TTC549 (cell line): ENCODE results near the gene SUSD4.

Experiments used
- FAIRE-seq: peaks from 2 replicates; lab custom pipeline; 2012; peaks lifted over from hg19 to GRCh38; lab: Jason Lieb, UNC

Gene SUSD4

GRCh38 chr1:223228201-223228600 lies 135.8 kb downstream of the SUSD4 start:
- FAIRE-seq = no peak

DNA sequence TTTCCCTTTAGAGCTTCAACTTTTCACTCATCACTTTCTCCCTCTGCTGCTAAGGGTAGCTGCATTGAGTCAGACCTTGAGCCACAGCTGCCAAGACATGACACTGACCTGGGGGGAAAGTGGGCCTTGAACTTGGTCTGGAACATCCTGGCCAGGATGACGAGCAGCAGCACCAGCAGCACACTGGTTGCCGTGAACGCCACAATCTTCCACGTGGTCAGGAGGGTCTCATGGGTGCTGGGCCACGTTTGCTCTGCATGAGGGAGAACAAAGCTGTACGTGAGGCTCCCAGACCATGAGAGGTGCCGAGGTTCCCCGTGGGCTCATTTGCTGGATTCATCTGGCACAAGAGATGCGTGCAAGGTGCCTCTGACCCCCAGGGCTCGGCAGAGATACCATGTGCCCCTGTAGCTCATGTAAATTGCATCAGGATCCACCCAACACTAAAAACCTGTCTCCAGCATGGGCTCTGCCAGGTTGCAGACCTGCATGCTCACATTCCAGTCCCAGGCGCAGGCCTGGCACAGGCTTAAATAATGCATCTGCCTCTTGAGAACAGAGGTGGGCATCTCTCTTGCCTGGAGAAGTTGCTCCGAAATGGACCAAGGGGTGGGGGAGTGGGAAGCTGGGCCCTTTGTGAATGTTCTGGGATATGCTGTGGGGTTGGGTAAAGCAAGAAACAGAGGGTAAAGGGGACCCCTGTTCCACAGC lies 136.3 kb downstream of the SUSD4 start:
- no peak for FAIRE-seq

GRCh38 chr1:223227031-223227430 lies 136.9 kb downstream of the SUSD4 start:
- no peak for FAIRE-seq

DNA sequence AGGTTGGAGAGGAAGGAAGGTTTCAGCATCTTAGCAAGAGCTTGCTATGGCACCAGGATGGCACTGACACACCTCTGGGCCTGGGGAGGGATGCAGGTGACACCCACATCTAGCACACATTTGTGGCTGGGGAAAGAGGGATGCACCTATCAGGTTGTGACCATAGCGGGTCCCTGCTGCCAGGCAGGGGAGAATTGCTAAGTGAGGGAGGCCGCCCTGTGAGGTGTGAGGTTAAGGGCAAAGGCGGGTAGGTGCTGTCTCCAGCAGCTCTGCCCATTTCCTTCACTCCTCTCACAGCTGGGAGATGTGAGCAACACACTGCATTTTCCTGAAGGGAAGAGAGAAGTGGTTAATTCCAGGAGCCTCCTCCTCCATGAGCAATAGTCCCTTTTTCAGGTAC lies 137.7 kb downstream of the SUSD4 start:
- no peak for FAIRE-seq

DNA sequence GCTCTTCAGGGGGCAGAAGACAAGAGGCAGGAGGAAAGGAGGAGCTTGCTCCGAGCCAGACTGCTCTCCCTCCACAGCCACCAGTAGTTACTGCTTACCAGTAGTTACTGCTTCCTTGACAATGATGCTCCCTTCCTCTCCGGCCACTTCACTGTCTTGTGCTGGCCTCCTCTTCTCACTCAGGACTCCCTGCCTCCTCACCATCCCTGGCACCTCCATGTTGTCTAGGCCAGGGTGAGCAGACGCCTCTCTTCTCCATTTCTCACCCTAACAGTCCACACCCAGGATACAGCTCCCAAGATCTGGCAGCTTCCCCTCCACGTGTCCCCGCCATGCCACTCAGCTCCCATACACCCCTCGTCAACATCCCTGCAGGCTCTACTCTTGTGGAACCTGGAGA lies 138.5 kb downstream of the SUSD4 start:
- no peak for FAIRE-seq

GRCh38 chr1:223225061-223225460 lies 138.9 kb downstream of the SUSD4 start:
- FAIRE-seq = no peak

DNA sequence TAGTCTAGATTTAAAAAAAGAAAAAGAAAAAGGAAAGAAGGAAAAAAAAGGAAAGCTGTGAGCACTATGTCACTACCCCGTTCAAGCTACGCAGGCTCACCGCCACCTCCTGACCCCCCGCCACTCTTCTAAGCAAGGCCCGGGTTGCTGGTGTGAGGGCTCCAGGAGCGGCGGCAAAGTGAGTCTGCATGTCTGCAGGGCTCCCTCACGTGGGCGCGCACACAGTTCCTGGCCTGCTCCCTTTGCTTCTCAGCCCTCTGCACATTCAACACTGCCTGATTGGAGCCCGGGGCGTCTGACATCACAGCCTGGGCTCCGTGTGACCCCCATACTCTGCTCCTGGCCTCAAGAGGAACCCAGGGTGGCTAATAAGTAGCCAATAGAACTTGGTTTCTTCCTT lies 139.5 kb downstream of the SUSD4 start:
- no peak for FAIRE-seq

DNA sequence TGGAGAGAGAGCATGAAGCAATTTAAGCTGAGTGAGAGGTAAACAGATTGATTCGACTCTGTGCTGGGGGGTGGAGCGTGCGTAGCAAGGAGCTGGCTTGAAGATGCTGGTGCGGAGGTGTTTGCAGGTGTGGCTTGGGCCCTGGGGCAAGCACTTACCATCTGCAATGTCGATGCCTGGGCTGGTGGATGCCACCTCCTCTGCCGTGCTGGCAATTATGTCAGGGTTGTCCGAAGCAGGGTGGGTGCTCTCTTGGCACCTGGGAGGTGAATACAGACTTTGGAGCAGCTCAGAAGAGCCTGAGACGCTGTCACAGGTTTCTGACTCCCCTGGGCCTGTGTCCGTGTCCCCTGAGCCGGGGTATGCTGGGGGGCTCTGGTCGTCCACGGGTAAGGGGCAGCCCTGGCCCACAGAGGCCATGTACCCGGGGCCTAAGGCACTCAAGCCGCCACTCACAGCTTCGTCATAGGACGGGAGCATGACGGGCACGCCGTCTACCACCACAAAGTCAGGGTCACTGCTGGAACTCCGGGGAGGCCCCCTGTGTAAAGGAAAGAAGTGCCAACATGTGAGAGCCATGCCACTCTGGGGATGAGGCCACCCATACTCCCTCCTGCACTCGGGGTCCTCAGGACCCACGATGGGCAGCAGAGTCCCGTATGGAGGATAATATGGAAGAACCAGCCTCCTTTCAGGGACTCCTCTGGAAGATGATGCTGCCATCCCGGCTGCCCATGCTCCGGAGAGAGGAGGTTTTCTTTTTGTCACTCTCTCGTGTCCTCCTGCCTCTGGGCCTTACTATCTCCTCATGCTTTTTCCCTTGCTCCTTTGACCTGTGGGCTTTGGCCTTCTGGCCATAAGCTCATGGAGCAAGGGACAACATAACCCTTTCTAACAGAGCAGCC lies 140.6 kb downstream of the SUSD4 start:
- no peak for FAIRE-seq

- FAIRE-seq = no peak
These were observed 141.6 kb downstream of the SUSD4 start for GRCh38 chr1:223222377-223222776.

GRCh38 chr1:223221686-223222085 lies 142.3 kb downstream of the SUSD4 start:
- no peak for FAIRE-seq

GRCh38 chr1:223219846-223220610 lies 143.9 kb downstream of the SUSD4 start:
- no peak for FAIRE-seq

GRCh38 chr1:223219318-223219635 lies 144.7 kb downstream of the SUSD4 start:
- no peak for FAIRE-seq

DNA sequence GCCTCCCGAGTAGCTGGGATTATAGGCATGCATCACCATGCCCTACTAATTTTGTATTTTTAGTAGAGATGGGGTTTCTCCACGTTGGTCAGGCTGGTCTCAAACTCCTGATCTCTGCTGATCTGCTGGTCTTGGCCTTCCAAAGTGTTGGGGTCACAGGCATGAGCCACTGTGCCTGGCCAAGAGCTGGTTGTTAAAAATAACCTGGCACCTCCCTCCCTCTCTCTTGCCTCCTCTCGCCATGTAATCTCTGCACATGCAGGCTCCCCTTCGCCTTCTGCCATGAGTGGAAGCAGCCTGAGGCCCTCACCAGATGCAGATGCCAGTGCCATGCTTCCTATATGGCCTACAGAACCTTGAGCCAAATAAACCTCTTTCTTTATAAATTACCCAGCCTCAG lies 146.2 kb downstream of the SUSD4 start:
- no peak for FAIRE-seq

- FAIRE-seq = no peak
These were observed 147.3 kb downstream of the SUSD4 start for GRCh38 chr1:223216531-223217205.

GRCh38 chr1:223216074-223216473 lies 147.9 kb downstream of the SUSD4 start:
- no peak for FAIRE-seq

DNA sequence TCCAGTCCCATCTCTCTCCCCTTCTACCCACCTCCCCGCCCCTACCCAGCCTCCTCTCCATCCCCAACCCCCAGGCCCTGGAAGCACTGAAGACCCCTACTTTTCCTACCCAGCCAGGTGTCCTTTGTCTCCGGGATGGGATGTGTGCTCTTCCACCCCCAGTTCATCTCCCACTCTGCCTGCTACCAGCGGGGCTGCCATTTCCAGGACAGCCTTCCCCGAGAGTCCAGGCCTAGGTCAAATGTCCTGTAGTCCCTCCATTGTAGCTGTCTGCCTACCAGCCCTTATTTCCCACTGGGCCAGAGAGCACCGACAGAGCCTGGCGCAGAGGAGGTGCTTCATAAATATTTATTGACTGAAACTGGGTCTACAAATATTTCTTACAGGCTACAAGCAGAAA lies 148.9 kb downstream of the SUSD4 start:
- FAIRE-seq = no peak

GRCh38 chr1:223214261-223214807 lies 149.6 kb downstream of the SUSD4 start:
- no peak for FAIRE-seq

DNA sequence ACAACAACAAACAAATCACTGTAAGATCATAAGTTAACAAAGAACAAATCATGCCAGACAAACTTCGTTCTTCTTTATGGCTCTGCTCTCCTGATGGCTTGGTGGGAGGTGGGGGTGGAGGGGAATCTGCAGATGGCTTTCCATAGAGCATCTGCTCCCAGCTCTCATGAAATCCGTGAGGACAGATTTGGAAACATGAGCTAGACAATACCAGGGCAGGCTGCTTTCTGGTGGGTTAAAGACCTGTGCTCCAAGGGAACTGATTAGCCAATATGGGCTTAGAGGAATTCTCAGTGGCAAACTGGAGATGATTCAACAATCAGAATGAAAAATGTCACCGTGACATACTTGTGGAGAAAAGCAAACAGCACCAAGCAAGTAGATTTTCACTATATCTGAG lies 151.5 kb downstream of the SUSD4 start:
- FAIRE-seq = no peak

GRCh38 chr1:223211323-223211985 lies 152.5 kb downstream of the SUSD4 start:
- FAIRE-seq = no peak

DNA sequence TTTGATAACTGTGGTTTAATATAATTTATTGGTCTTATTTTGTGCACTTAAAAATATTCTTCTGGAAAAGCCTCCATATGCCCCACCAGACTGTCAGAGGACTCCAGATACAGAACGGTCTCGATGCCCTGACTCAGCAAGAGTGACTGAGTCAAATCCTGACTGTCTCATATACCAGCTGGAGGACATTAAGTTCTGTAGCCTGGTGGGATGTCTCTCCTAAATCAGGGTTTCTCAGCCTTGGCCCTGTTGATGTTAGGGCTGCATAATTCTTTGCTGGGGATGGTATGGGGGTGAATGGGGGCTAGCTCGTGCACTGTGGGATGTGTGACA lies 153.2 kb downstream of the SUSD4 start:
- FAIRE-seq = no peak

GRCh38 chr1:223209992-223210787 lies 153.8 kb downstream of the SUSD4 start:
- FAIRE-seq = no peak
